GM11168 (cell line): ENCODE measurements around the gene C1orf232.

Experiments used
- in situ Hi-C: fragments of 300-500 bp; cut with MboI; formaldehyde crosslinking; loops from one replicate; pipeline ENCODE4 v1.12.0; 2022; ENCODE audit warnings: low sequenced_read_pairs; ENCODE audit not compliant: unreplicated experiment

The C1orf232 gene

DNA sequence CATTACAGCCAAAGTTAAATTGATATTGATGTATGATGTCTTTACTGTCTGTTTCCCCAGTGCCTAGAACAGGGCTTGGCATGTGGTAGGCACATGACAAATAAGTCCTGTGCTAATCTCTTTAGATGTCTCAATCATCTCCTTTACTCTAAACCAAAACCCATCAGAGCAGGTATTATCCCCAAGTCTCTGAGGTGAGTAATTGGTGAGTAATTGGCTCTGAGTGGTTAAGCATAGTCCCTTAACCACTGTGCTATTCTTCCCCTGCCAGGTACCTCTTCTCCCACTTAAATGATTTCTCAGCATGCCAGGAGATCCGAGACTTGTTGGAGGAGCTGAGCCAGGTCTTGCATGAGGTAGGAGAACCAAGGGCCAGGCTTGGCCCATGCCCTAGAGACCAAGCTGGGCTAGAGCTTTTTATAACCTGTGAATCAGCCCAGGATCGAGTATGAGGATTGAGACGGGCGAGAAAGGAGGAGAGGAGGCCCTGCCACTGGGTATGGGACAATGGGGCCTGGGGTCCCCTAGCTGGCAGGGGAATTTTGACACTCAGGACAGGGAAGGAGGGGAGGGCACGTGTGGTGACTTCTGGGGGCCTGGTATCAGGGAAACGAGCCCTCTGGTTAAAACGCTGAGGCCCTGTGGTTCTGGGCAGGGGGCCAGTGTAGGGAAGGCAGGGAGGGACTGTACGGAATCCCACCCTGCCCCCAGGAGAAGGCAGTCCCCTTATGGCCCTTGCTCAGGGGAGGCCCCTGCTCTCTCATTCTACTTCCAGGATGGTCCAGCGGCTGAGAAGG is 13.0 kb upstream of the C1orf232 start:
- in situ Hi-C loops, result no loop called here

DNA sequence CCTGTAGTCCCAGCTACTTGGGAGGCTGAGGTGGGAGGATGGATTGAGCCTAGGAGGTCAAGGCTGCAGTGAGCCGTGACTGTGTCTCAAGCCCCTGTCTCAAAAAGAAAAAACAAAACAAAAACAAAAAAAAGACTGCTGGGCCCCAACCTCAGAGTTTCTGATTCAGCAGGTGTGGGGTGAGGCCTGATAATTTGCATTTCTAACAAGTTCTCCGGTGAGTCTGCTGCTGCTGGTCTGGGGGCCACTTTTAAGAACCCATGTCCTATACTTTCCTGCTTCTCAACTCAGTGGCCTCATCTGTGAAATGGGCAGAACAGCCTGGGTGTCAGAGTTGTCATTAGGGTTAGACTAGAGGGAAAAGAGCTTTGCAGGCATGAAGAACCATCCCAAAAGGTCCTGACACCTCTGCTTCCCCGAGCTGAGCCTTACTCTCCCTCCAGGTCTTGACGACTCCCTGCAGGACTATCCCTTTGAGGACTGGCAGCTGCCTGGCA is 11.3 kb upstream of the C1orf232 start:
- in situ Hi-C loops, result no loop called here

DNA sequence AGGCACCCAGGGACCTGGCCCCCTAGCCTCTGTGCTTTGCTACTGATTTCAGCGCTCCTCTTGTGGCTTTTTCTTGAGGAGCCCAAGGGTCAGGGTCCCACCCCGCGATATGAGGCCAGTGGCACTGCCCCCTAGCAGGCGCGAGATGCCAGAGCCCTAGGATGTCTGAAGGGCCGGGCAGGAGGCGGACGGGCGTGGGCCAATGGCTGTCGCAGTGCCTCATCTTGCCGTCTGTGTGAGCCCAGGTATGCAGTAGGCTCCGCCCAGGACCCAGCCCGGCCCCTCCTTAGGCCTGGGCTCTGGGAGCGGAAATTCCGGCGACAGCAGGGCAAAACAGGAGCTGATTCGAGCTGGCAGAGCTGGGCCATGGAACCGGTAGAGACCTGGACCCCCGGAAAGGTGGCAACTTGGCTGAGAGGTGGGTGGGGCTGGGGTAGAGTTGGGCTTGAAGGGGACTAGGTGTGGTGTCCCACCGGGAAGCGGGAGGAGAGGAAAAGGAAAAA is 8.5 kb upstream of the C1orf232 start, which contains the start of gene CNKSR1:
CNKSR1 (plus strand) TSS at position 310 of the 503 bp plus-strand sequence; CDS start at position 367, 57 bp downstream.
- in situ Hi-C loops, result no loop called here

DNA sequence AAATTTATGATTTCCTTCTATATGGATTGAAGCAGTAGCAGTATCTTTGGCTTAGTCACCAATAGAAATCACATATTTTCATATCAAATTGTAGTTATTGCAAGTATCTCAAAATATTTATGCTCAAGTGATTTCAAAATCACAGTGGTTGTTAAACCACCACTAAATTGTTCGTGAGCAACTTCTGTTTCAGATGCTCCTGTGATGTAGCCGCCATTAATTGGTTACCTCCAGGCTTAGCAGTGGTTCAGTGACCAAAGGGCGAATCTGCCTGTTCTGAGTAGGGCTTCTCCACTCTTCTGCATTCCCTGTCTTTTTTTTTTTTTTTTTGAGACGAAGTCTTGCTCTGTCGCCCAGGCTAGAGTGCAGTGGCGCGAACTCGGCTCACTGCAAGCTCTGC is 6.6 kb upstream of the C1orf232 start:
- in situ Hi-C loops, result no loop called here

DNA sequence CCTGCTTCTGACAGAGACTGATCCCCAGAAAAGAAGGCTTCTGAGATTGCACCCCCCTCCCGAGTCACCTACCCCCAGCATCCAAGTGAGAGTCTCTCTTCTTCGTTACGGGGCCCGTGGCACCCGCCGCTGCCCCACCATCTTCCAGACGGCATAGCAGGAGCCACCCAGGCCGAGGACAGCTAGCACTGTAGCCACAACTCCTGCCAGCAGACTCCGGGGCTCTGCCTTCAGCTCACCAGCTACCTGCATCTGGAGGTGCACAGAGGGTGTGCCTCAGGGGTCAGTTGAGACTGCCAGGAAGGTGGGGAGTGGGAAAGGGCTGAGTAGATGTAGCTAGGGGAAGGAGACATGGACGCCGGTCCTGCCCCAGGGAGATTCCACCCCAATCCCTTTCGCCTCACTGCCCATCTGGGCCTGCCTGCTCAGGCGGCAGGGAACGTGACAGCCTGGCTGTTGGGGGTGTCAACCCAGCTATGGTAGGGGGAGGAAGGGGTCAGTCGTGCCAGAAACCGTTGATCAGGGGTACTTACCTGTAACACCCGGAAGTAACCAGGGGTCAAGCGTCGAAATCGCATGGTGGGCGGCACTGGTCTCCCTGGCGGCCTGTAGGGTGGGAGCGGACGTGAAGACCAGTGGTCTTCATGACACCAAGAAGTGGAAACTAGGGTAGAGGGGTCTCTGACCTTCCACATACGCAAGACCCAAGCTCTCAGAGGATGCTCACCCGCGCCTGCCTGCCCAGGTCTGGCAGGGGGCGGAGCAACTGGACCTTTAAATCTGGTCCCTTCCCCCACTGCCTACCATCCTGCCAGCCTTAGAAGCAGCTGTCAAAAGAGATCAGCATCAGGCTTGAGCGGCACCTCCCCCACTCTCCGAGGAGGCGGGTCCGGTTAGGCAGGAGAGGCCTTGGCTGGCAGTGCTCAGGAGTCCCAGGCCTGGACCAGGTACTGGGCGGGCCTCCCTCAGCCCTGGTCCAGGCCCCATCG is 2.6 kb upstream of the C1orf232 start, which contains the start of gene ZNF593OS:
ZNF593OS (minus strand) TSS at position 749 of the 989 bp plus-strand sequence; CDS start at position 578, 171 bp downstream.
- in situ Hi-C loops, result no loop called here

DNA sequence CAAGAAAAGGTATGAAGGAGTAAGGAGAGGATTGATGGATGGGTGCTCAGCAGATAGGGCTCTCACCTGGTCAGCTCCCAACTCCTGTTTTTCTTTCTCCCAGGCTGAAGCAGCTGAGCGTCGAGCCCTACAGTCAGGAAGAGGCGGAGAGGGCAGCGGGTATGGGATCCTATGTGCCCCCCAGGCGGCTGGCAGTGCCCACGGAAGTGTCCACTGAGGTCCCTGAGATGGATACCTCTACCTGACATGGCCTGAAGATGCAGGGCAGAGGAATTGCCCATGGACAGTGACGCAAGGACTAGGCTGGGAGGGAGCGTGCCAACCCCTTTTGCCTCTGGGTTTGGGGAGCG is 1.7 kb upstream of the C1orf232 start:
- in situ Hi-C loops, result no loop called here

DNA sequence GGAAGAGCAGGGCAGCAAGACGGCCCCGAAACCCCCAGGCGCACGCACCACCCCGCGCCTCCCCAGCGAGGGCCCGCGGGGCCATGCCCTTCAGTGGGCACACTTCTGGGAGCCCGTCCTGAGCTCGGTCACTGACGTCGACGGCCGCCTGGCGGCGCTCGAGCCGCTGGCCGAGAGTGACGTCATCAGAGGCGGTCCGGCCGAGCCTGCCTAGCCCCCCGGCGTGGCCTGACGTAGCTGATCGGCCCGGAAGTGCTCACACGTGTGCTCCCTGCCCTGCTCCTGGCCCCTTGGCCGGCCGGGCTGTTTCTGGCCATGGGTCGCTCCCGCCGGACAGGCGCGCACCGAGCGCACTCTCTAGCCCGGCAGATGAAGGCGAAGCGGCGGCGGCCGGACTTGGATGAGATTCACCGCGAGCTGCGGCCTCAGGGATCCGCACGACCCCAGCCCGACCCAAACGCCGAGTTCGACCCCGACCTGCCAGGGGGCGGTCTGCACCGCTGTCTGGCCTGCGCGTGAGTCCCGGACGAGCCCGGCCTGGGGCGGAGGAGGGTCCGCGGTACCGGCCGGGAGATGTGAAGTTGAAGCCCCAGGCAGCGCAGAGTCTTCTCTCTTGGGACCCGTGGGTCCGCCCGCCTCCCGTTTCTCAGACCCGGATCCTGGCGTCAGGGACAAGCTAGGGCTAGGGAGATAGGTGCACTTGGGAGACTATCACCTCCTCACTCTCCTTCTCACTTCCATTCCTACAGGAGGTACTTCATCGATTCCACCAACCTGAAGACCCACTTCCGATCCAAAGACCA is 1.1 kb upstream of the C1orf232 start, which contains the start of gene ZNF593:
ZNF593 (plus strand) TSS at position 240 of the 803 bp plus-strand sequence; CDS start at position 316, 76 bp downstream.
- in situ Hi-C loops, result no loop called here

DNA sequence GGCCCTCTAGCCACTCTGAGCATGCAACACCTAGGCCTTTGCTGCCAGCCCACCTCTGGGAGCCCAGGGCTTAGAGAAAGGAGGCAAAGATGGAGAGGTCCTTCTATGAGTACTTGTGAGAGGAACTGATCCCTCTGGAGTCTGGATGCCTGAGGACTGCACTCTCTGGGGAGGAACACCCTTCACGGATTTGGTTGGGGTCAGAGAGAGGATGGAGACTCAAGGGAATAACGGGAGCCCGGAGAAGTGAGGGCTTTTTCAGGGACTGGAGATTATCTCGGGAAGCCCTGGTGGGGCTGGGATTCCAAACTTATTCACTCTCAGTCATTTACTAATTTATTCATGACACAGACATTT is 413 bp upstream of the C1orf232 start:
- in situ Hi-C loops, result no loop called here

DNA sequence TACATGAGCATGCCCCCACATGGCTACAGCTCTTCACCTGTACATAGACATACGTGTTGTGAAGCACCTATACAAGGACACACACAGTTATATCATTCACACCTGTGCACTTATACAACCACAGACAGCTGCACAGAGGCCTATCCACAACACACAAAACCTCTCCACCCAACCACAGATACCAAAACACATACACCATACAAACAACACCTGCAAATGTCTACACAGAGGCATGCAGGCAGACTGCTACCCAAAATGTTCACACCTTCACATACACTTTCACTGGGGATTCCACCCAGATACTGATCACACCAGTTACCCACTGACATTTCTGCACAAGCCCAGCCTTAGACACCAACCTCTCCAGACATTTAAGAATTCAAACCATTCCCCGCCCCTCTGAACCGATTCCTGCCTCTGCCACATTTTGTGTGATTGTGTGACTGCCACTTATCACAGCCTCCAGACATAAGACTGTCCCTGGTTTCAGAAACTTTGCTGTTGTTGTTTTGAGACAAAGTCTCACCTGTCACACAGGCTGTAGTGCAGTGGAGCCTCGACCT is 2.0 kb downstream of the C1orf232 start:
- in situ Hi-C loops, result no loop called here

DNA sequence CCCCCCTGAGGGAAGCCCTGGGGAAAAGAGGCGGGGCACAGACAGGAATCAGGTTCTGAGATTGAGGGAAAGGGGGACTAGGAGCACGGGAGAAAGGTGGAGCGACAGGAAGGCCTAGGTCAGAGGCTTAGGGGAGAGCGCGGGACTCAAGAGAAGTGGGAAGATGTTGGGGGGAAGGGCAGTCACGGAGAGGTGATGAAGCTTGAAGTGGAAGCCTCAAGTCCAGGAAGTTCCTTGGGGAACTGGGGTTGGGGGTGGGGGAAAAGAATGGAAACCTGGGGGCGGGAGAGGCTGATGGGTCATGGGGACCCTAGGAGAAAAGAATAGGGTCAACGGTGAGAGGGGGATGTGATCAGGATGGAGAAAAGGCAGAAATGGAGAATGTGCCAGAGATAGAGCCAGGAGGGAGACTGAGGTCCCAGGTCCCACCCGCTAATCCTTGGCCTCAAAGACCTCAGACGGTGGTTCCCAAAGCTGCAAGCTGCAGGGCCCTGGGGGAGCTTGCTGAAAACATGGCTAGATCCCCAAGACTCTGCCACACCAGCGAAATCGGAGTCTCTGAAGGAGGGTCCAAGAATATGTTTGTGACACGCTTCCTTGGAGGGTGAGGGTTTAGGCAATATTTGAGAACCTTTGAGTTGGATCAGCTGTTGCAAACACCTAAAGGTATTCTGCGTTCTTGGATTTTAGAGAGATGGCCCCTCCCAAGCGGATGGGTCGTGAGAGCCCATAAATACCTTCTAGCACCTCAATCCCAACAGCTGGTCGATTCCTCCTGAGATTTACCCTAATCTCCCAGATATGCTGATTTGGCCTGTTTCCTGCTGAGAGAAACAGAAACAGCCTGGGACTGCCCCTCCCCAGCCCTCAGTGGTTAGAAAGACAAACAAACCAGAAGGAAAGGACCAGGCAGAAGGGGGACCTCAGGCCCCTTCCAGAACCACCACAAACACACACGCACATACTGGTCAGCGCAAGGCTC is 3.6 kb downstream of the C1orf232 start:
- in situ Hi-C loops, result no loop called here

DNA sequence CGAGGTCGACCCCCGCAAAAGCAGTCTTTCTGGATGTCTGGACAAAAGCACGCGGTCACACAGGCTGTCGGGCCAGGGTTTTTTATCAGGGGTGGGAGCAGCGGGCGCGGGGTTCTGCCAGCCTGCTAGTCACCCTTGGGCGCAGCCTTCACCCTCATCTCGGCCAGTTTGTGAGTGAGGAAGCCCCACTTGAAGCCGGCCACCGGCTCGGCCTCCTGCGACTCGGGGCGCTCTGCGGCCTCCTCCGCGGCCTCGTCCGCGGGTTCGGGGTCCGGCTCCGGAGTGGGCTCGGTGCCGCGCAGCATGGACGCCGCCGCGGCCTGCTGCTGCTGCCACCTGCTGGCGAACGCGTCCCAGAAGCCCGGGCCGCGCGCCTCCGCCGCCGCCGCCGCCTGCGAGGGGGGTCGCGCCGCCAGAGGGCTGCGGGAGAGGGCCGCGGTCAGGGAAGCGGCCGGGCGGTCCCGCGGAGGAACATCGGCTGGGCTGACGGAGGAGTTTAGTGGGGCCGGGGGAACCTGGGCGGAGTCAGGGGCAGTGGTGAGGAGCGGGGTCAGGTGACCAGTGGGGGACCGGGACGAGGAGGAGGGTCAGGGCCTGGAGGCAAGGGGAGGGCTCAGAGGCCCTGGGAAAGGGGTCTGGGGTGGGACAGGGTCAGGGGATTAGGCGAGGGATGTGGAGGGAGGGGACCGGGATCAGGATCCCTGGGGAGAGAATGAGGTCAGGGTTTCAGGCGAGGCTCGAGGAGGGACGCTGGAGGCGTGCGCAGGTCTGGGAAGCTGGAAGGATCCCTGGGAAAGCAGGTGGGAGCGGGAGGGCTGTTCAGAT is 4.5 kb downstream of the C1orf232 start:
- in situ Hi-C loops, result no loop called here

DNA sequence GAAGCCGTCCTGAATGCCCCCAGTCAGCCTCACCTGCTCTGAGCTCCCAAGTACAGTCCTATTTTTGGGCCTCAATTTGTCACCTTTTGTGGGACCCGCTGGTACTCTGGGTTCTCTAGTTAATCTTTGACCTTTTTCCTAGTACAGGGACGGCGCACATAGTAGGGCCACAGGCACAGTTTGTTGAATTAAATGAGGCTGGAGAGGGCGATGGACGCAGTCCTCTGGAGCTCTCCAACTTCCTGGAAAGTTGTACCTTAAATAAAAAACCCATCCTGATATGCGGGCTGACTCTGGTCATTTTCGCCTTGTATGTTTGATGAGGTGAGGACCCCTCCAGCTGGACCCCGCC is 5.1 kb downstream of the C1orf232 start:
- in situ Hi-C loops, result no loop called here

DNA sequence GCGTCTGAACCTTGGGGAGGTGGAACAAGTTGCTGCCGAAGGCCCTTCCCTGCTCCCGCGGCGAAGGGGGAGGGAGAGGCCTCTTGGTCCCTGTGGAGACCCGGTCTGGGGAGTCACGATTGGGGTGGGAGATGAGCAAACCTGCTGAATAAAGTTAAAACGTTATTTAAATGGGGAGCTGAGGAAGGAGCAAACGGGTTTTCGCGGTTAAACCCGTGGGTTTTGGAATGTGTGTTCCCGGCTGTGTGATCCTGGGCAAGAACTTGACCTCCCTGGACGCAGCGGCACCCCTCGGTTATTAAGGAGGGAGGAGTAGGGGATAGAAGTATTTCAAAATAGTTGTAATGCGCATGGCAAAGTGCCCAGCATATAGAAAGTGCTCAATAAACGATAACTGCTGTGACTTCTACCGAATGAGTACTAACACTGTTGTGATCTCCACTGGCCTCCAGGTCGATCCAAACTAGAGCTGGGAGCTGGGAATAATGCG is 6.5 kb downstream of the C1orf232 start:
- in situ Hi-C loops, result no loop called here

DNA sequence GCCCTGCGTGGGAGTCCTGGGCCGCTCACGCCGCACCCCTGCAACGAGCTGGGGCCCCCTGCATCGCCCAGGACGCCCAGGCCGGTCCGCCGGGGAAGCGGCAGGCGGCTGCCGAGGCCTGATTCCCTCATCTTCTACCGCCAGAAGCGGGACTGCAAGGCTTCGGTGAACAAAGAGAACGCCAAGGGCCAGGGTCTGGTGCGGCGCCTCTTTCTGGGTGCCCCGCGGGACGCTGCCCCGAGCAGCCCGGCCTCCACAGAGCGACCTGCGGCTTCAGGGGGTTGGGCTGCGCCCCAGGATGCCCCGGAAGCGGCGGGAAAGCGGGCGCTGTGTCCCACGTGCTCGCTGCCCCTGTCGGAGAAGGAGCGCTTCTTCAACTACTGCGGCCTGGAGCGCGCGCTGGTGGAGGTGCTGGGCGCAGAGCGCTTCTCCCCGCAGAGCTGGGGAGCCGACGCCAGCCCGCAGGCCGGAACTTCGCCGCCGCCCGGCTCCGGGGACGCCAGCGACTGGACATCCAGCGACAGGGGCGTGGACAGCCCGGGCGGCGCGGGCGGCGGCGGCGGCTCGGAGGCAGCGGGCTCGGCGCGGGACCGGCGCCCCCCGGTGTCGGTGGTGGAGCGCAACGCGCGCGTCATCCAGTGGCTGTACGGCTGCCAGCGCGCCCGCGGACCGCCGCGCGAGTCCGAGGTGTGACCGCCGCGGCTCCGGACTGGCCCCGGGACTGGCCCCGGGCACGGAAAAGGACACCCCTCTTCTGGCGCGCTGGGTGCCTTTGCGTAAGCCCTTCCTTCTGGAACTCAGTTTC is 7.1 kb downstream of the C1orf232 start:
- in situ Hi-C loops, result no loop called here

DNA sequence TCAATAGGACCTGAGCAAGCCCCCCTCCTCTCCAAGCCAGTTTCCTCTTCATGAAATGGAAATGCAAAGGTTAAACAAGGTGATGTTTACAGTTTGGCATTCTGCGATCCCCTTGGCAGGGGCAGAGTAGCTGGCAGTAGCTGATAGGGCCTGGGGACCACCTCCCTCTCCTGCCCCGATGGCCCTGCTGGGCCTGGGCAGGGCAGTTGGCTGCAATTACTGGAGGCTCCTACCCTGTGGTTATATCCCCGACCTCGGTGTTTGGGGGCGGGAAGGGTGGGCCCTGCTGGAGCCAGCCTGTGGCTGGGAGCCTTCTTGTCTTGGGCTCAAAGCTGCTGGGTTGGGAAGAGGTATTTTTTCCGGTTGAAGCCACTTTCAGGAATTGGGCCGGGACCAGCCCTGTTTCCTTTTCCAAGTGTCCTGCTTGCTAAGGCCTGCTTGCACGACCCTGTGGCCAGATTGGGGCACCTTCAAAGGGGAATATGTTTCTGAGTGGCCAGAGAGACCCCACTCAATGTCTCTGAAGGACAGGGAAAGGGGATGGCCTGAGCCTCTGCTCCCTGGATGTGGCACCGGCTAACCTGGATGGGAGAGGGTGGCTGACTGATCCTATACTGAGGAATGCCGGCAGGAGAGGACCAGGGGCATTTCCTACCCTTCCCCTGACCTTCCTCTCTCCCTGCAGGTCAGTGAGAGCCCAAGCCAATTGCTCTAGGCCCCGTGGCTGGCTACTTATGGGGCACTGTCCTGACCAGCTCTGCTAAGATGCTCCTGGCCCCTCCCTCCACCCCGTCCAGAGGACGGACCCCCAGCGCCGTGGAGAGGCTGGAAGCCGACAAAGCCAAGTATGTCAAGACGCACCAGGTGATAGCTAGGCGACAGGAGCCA is 8.0 kb downstream of the C1orf232 start:
- in situ Hi-C loops, result no loop called here

DNA sequence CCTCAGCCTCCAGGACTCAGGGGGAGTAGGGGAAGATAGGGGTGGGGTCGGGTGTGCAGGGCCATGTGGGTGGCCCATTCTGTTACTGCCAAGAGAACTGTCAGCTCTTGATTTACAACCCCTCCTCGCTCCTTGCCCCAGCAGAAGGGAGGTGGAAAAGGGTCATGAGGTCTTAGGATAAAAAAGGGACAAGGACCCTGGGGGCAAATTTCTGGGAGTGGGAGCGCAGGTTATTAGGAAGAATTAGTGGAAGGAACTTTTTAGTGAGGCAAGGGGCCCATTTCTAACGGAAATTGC is 9.1 kb downstream of the C1orf232 start:
- in situ Hi-C loops, result no loop called here
